HG03439 (cell line): Measurements from ENCODE around the gene SPCS1.
"Not testable (repeated sequence)": the region's sequence is repeated elsewhere in the genome, so short reads cannot be mapped to it uniquely, and the experiment has no call there.

Source experiments
- ATAC-seq: cut with Tn5 transposase; IDR thresholded peaks from one replicate; pipeline ENCODE4 v1.9.1; 2021; ENCODE audit warnings: mild to moderate bottlenecking, moderate library complexity; ENCODE audit not compliant: unreplicated experiment

Gene SPCS1

GRCh38 chr3:52728753-52729152 is 22.8 kb downstream of the SPCS1 start:
- not testable (repeated sequence) for ATAC-seq

GRCh38 chr3:52730681-52731080 is 24.8 kb downstream of the SPCS1 start:
- no peak for ATAC-seq

- no peak for ATAC-seq
Measured at GRCh38 chr3:52731590-52731989, 25.7 kb downstream of the SPCS1 start.

GRCh38 chr3:52733256-52733891 is 27.5 kb downstream of the SPCS1 start:
- ATAC-seq = no peak

- ATAC-seq = no peak
Measured at GRCh38 chr3:52739730-52740129, 33.8 kb downstream of the SPCS1 start.

- no peak for ATAC-seq
Measured at GRCh38 chr3:52742418-52743041, 36.6 kb downstream of the SPCS1 start.

- ATAC-seq = no peak
Measured at GRCh38 chr3:52743152-52743551, 37.2 kb downstream of the SPCS1 start.

GRCh38 chr3:52743721-52744120 is 37.8 kb downstream of the SPCS1 start:
- ATAC-seq = no peak

- ATAC-seq = no peak
Measured at GRCh38 chr3:52752045-52752660, 46.2 kb downstream of the SPCS1 start.

GRCh38 chr3:52754373-52754772 is 48.5 kb downstream of the SPCS1 start:
- no peak for ATAC-seq

- no peak for ATAC-seq
Measured at GRCh38 chr3:52756141-52756540, 50.2 kb downstream of the SPCS1 start.
